OCI-LY3 (cell line): ENCODE data around the gene TOR4A.

Experiments
- H2AFZ ChIP-seq: fragments of 200-600, 300-600 bp; shearing (Covaris generic); 2 replicates; pipeline ENCODE4 v1.6.0; 2014; ENCODE audit warnings: antibody characterized with exemption, low read depth, low read length
- H3K27ac ChIP-seq: fragments of 200-600, 300-600 bp; sonication (generic); 2 replicates; pipeline ENCODE4 v1.5.1; 2014; ENCODE audit warnings: mild to moderate bottlenecking, low read length, moderate library complexity, mixed read lengths
- H3K27me3 ChIP-seq: fragments of 200-600, 300-600 bp; sonication (generic); 2 replicates; pipeline ENCODE4 v1.6.1; 2014; ENCODE audit warnings: low read depth, low read length, mixed read lengths
- H3K36me3 ChIP-seq: fragments of 200-600, 300-600 bp; sonication (generic); replicated peaks from 2 replicates; pipeline ENCODE3; 2014; ENCODE audit warnings: low read depth, low read length, mixed read lengths
- H3K4me1 ChIP-seq: fragments of 300-600, 200-600 bp; sonication (generic); 2 replicates; pipeline ENCODE4 v1.6.1; 2014; ENCODE audit warnings: low read length, mixed read lengths
- H3K4me2 ChIP-seq: fragments of 200-600, 300-600 bp; sonication (generic); 2 replicates; pipeline ENCODE4 v1.6.1; 2014; ENCODE audit warnings: low read length, mixed read lengths
- H3K4me3 ChIP-seq: fragments of 300-600, 200-600 bp; sonication (generic); 2 replicates; pipeline ENCODE4 v1.5.1; 2014; ENCODE audit warnings: antibody characterized with exemption, mild to moderate bottlenecking, low read length, moderate library complexity
- H3K79me2 ChIP-seq: fragments of 300-600, 200-600 bp; shearing (Covaris generic); 2 replicates; pipeline ENCODE4 v1.6.1; 2014; ENCODE audit warnings: mild to moderate bottlenecking, low read length, mixed read lengths
- H3K9ac ChIP-seq: fragments of 300-600, 200-600 bp; shearing (Covaris generic); 2 replicates; pipeline ENCODE4 v1.6.0; 2014; ENCODE audit warnings: mild to moderate bottlenecking, low read length, moderate library complexity
- H3K9me3 ChIP-seq: fragments of 200-600, 300-600 bp; shearing (Covaris generic); 2 replicates; pipeline ENCODE4 v1.6.1; 2014; ENCODE audit warnings: low read length, mixed read lengths; ENCODE audit not compliant: insufficient read depth
- H4K20me1 ChIP-seq: fragments of 200-600, 300-600 bp; sonication (generic); 2 replicates; pipeline ENCODE4 v1.6.1; 2016; ENCODE audit warnings: low read length, mixed read lengths; ENCODE audit not compliant: insufficient read depth
- CTCF ChIP-seq: fragments of 200-600, 300-600 bp; sonication (generic); IDR thresholded peaks from 2 replicates; pipeline ENCODE4 v1.5.1; 2014; ENCODE audit warnings: antibody characterized with exemption, low read length, low read depth
- EZH2phosphoT487 ChIP-seq: fragments of 200-600 bp; shearing (Covaris generic); IDR thresholded peaks from 2 replicates; pipeline ENCODE4 v1.6.1; 2018; ENCODE audit warnings: antibody characterized with exemption, mixed run types, low read depth

The TOR4A gene

GRCh38 chr9:137303893-137304382 is 26.4 kb downstream of the TOR4A start:
- H3K27me3 ChIP-seq: no peaks in the 10 kb centered on the region
- no peaks in the 10 kb centered on the region for H3K79me2 ChIP-seq
- peaks cover 13% of the 10 kb centered on the region for H3K4me1 ChIP-seq
- no peaks in the 10 kb centered on the region for H3K9me3 ChIP-seq
- no peaks in the 10 kb centered on the region for H4K20me1 ChIP-seq
- no peak overlapping the region for H3K4me3 ChIP-seq
- TF ChIP-seq CTCF (no peak), EZH2phosphoT487 (no peak)
- no peak overlapping the region for H3K9ac ChIP-seq
- no peak overlapping the region for H3K27ac ChIP-seq
- H2AFZ ChIP-seq: no peak overlapping the region
- no peaks in the 10 kb centered on the region for H3K36me3 ChIP-seq
- no peak overlapping the region for H3K4me2 ChIP-seq

- peaks cover 7% of the 10 kb centered on the region for H3K4me1 ChIP-seq
- no peaks in the 10 kb centered on the region for H4K20me1 ChIP-seq
- H3K79me2 ChIP-seq: no peaks in the 10 kb centered on the region
- TF ChIP-seq EZH2phosphoT487 (no peak), CTCF (no peak)
- no peak overlapping the region for H3K27ac ChIP-seq
- H3K4me2 ChIP-seq: no peak overlapping the region
- no peak overlapping the region for H3K4me3 ChIP-seq
- no peaks in the 10 kb centered on the region for H3K9me3 ChIP-seq
- H3K9ac ChIP-seq: no peak overlapping the region
- no peaks in the 10 kb centered on the region for H3K36me3 ChIP-seq
- no peak overlapping the region for H2AFZ ChIP-seq
- H3K27me3 ChIP-seq: no peaks in the 10 kb centered on the region
Observed at GRCh38 chr9:137304383-137305059, 27.0 kb downstream of the TOR4A start.

GRCh38 chr9:137305060-137305797 is 27.7 kb downstream of the TOR4A start:
- Histone ChIP-seq H3K36me3 (no peaks in the 10 kb centered on the region), H3K27ac (no peak overlapping the region), H3K4me2 (no peak overlapping the region), H3K4me1 (no peaks in the 10 kb centered on the region; the same call in 1 of the 2 replicates), H2AFZ (no peak overlapping the region), H3K9me3 (no peaks in the 10 kb centered on the region), H4K20me1 (no peaks in the 10 kb centered on the region), H3K4me3 (no peak overlapping the region), H3K9ac (no peak overlapping the region), H3K27me3 (no peaks in the 10 kb centered on the region), H3K79me2 (no peaks in the 10 kb centered on the region)
- TF ChIP-seq CTCF (no peak), EZH2phosphoT487 (no peak)

GRCh38 chr9:137305798-137306065 is 28.2 kb downstream of the TOR4A start:
- no peak overlapping the region for H2AFZ ChIP-seq
- no peaks in the 10 kb centered on the region for H3K9me3 ChIP-seq
- H3K27ac ChIP-seq: no peak overlapping the region
- no peak for TF ChIP-seq EZH2phosphoT487
- TF ChIP-seq CTCF: no peak
- peaks cover 5% of the 10 kb centered on the region for H3K4me1 ChIP-seq
- H3K27me3 ChIP-seq: no peaks in the 10 kb centered on the region
- H3K9ac ChIP-seq: no peak overlapping the region
- H3K79me2 ChIP-seq: no peaks in the 10 kb centered on the region
- H4K20me1 ChIP-seq: no peaks in the 10 kb centered on the region
- no peak overlapping the region for H3K4me3 ChIP-seq
- H3K36me3 ChIP-seq: no peaks in the 10 kb centered on the region
- H3K4me2 ChIP-seq: no peak overlapping the region
